ENCODE data around the gene HDAC4. TPM values are rescaled to one million over a fixed set of nuclear protein-coding genes. Genes with fewer than 3 reads are reported as not detected.

Gene HDAC4
- total and polyA plus RNA-seq, 3 donors from 2014 or later, result 29.0 to 67.5 (median 58.7) TPM

DNA sequence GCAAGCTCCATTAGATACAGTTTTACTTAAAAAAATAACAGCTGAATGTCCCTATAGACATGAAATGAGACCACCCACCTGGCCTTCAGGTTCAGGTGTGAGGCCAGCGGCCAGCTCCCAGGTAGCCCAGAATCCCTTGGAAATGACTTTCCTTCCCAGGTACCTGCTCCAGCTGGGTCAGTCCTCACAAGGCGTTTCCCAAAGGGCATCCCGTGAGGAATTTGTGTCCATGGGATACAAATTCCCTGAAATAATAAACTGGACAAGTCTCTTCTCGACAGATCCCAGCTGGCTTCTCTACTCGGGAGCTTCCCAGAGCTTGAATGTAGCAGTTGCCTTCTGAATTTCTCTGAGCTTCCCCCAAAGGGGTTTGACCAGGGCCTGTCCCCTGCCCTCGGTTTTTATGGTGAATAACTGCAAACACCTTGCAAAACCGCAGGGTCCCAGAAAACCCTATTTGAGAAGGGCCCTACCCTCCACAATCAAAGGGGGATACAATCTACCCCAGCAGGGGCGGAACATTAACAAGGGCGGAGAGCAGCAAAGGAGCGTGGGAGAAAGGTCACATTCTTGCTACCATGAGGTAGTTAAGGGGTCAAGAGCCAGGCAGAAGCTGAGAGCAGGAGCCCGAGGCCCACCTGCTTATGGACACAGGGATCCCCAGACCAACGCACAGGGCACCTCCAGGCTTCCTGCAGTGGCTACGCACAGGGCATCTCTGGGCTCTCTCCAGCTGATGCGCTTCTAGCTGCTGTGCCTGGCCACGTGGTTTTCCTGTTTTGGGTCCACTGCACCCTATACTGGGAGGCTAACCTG lies 107.7 kb downstream of the HDAC4 start:
- H3K36me3 ChIP-seq (ENCODE audit: low read depth, missing control alignments), result no peaks in the 10 kb centered on the region
- no peak overlapping the region for H3K4me3 ChIP-seq
- TF ChIP-seq POLR2A (IDR thresholded peaks at IDR 0.05), result no peak
- TF ChIP-seq CTCF (IDR thresholded peaks at IDR 0.05), result no peak
- peak; percentile 23 for DNase-seq
- peaks cover 52% of the 10 kb centered on the region for H3K4me1 ChIP-seq
- H3K9me3 ChIP-seq, result no peaks in the 10 kb centered on the region
- no peaks in the 10 kb centered on the region for H3K27me3 ChIP-seq
- 61 to 77% methylated on average over 14 to 15 of the region's 15 CpGs for WGBS, 2 donors
- intact Hi-C loops (cut with DNase I; ENCODE audit: low total_unique reads), result no loop called here
- H3K27ac ChIP-seq, result peak overlapping the region in 1 of 2 donors; percentile 50

DNA sequence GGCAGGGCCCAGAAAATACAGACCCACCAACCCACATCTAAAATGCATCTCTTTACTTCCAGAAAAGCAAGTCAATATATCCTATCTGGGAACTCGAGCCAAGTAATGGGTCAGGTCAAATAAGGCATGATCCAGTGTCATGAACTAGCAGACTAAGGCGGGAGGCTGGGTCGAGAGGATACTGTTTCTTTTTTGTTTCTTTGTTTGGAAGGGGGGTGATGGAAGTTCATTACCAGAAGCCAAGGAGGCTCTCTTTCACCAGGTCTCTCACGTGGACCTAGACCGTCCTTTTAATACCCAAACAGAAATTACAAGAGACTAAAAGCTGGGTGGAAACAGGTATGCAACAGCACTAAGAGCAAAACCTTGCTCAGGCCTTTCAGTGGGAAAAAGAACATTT lies 108.3 kb downstream of the HDAC4 start:
- no peaks in the 10 kb centered on the region for H3K27me3 ChIP-seq
- TF ChIP-seq CTCF (IDR thresholded peaks at IDR 0.05), result no peak
- no peak for TF ChIP-seq POLR2A (IDR thresholded peaks at IDR 0.05)
- H3K36me3 ChIP-seq (ENCODE audit: low read depth, missing control alignments), result no peaks in the 10 kb centered on the region
- no peaks in the 10 kb centered on the region for H3K9me3 ChIP-seq
- no peak overlapping the region for H3K4me3 ChIP-seq
- peak overlapping the region in 1 of 2 donors; percentile 50 for H3K27ac ChIP-seq
- WGBS, 2 donors, result 48 to 50% methylated on average over 5 of the region's 5 CpGs
- intact Hi-C loops (cut with DNase I; ENCODE audit: low total_unique reads), result no loop called here
- peaks cover 46% of the 10 kb centered on the region for H3K4me1 ChIP-seq
- DNase-seq, result peak; percentile 65

DNA sequence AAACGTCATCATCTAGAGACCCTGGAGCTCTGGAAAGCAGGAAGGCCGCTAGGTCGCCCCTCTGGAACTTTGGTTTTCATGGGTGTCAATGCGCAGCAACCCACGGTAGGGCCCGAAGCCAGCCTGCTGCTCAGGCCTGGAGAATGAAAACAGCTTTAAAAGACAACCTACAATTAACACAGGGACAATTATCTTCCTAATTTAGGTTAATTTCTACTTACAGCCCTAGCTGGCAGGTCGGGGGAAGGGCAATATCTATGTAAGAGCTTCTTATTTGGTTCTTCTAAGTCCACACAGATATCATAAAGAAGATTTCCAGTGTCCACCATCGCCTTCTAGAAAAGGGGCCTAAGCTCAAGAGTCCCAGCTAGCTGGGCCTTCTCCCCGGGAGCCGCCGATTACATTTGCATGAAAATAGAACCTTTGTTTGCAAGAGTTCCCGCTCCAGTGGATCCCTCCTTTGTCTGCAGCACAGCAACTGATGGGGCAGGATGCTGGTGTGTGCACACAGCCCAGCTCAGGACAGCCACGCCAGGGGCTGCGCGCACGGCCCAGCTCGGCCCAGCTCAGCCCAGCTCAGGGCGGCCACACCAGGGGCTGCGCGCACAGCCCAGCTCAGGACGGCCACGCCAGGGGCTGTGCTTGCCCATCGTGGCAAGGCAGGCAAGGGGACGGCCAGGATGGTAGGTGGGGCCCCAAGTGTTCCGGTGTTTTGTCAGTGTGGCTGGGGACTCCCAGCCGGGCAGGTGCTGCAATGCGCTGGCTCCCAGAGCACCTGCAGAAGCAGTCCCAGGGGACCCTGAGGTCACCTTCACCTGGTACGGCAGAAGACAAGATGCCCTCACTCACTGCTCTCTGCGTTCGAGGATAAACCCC lies 109.1 kb downstream of the HDAC4 start:
- no peaks in the 10 kb centered on the region for H3K27me3 ChIP-seq
- H3K9me3 ChIP-seq, result no peaks in the 10 kb centered on the region
- intact Hi-C loops (cut with DNase I; ENCODE audit: low total_unique reads), result no loop called here
- peak overlapping the region in 1 of 2 donors; percentile 60 for H3K27ac ChIP-seq
- H3K4me1 ChIP-seq, result peaks cover 49% of the 10 kb centered on the region
- no peak for TF ChIP-seq CTCF (IDR thresholded peaks at IDR 0.05)
- no peak for TF ChIP-seq POLR2A (IDR thresholded peaks at IDR 0.05)
- DNase-seq, result peak; percentile 13
- no peak overlapping the region for H3K4me3 ChIP-seq
- 88 to 91% methylated on average over 8 to 28 of the region's 30 CpGs for WGBS, 2 donors
- H3K36me3 ChIP-seq (ENCODE audit: low read depth, missing control alignments), result no peaks in the 10 kb centered on the region

GRCh38 chr2:239290618-239291474 lies 110.0 kb downstream of the HDAC4 start:
- Histone ChIP-seq H3K27ac (peak overlapping the region in 1 of 2 donors; percentile 60), H3K36me3 (ENCODE audit: low read depth, missing control alignments) (no peaks in the 10 kb centered on the region), H3K4me3 (no peak overlapping the region), H3K4me1 (peaks cover 42% of the 10 kb centered on the region), H3K9me3 (no peaks in the 10 kb centered on the region), H3K27me3 (no peaks in the 10 kb centered on the region)
- intact Hi-C loops (cut with DNase I; ENCODE audit: low total_unique reads), result no loop called here
- WGBS, 2 donors, result 87 to 91% methylated on average over 36 to 39 of the region's 39 CpGs
- TF ChIP-seq CTCF (IDR thresholded peaks at IDR 0.05), result no peak
- no peak for TF ChIP-seq POLR2A (IDR thresholded peaks at IDR 0.05)
- peak; percentile 13 for DNase-seq

Data from testis (tissue), 3 donors.